HCT116 (cell line): ENCODE results near the gene PACRG.

Experiments used
- EZH2 ChIP-seq: fragments of 200-600 bp; sonication (generic); IDR thresholded peaks from 2 replicates; pipeline ENCODE4 v1.6.1; 2017; ENCODE audit warnings: antibody characterized with exemption, mixed run types
- POLR2AphosphoS5 ChIP-seq: IDR thresholded peaks from 2 replicates; pipeline ENCODE4 v1.6.1; 2011; ENCODE audit warnings: mild to moderate bottlenecking, low read depth, low read length, moderate library complexity
- RAD21 ChIP-seq: IDR thresholded peaks from 2 replicates; pipeline ENCODE4 v1.6.1; 2012; ENCODE audit warnings: low read depth, mild to moderate bottlenecking
- SP1 ChIP-seq: IDR thresholded peaks from 2 replicates; pipeline ENCODE4 v1.6.1; 2012; ENCODE audit warnings: low read depth
- TCF7L2 ChIP-seq: IDR thresholded peaks from 2 replicates; pipeline ENCODE4 v1.7.0; 2011; ENCODE audit warnings: borderline replicate concordance, inconsistent platforms; ENCODE audit not compliant: insufficient read depth, insufficient read length; ENCODE audit errors: extremely low read depth
- YY1 ChIP-seq: IDR thresholded peaks from 2 replicates; pipeline ENCODE4 v1.6.1; 2011; ENCODE audit warnings: low read length, low read depth, moderate library complexity, mild to moderate bottlenecking; ENCODE audit not compliant: insufficient replicate concordance; ENCODE audit errors: extremely low read depth
- ZNF274 ChIP-seq: fragments of 200-500 bp; sonication (Bioruptor generic); IDR thresholded peaks from 2 replicates; pipeline ENCODE4 v1.6.1; 2014; ENCODE audit warnings: mild to moderate bottlenecking, low read depth, low read length, inconsistent platforms
- TF ChIP-seq, protein P1 (sequence below): IDR thresholded peaks from 2 replicates; pipeline ENCODE4 v1.6.1; 2012
- TF ChIP-seq, protein P2 (sequence below), 3 experiments: fragments of 200-600 bp in 1 of 3; sonication (generic) in 1 of 3; IDR thresholded peaks in 2 of 3; conservative IDR thresholded peaks in 1 of 3; 2 replicates each; pipeline ENCODE4 v1.5.1; 2012 to 2017; ENCODE audit warnings: low read depth in 2 of 3, low read length in 2 of 3, antibody characterized with exemption in 1 of 3, borderline replicate concordance in 1 of 3, control low read depth in 1 of 3, mild to moderate bottlenecking in 1 of 3, mixed read lengths in 1 of 3, mixed run types in 1 of 3, moderate library complexity in 1 of 3; ENCODE audit not compliant: insufficient read depth in 1 of 3
- TF ChIP-seq, protein P3 (sequence below): IDR thresholded peaks from 2 replicates; pipeline ENCODE4 v1.6.1; 2012; ENCODE audit warnings: low read depth

DNA sequence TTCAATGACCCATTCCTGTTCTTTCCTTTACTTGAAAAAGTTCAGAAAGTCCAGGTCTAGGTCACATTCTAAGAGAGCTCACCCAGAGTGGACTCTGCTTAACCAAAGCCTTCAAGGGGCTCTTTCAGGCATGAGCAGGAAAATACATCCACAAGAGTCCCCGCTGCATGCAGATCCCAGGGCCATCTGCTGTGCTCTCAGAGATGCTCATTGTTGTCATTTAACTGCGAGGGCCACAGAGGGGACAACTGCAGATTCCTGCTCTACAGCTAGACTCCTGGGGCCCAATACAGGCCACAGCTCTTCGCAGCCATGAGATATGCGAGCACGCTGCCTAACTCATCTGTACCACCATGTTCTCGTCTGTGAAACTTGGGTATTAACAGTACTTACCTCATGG, 391.2 kb downstream of the PACRG start:
- TF ChIP-seq, protein P1, sequence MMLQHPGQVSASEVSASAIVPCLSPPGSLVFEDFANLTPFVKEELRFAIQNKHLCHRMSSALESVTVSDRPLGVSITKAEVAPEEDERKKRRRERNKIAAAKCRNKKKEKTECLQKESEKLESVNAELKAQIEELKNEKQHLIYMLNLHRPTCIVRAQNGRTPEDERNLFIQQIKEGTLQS, result no peak
- TF ChIP-seq, protein P2, sequence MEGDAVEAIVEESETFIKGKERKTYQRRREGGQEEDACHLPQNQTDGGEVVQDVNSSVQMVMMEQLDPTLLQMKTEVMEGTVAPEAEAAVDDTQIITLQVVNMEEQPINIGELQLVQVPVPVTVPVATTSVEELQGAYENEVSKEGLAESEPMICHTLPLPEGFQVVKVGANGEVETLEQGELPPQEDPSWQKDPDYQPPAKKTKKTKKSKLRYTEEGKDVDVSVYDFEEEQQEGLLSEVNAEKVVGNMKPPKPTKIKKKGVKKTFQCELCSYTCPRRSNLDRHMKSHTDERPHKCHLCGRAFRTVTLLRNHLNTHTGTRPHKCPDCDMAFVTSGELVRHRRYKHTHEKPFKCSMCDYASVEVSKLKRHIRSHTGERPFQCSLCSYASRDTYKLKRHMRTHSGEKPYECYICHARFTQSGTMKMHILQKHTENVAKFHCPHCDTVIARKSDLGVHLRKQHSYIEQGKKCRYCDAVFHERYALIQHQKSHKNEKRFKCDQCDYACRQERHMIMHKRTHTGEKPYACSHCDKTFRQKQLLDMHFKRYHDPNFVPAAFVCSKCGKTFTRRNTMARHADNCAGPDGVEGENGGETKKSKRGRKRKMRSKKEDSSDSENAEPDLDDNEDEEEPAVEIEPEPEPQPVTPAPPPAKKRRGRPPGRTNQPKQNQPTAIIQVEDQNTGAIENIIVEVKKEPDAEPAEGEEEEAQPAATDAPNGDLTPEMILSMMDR (IDR thresholded peaks at IDR 0.05 in 2 of 3, conservative IDR thresholded peaks at IDR 0.05 in 1 of 3; ENCODE audit: borderline replicate concordance in 1 of 3, insufficient read depth in 1 of 3, low read depth in 2 of 3, low read length in 2 of 3), result no peak
- no peak for TF ChIP-seq TCF7L2
- TF ChIP-seq RAD21, result no peak
- no peak for TF ChIP-seq SP1
- TF ChIP-seq, protein P3, sequence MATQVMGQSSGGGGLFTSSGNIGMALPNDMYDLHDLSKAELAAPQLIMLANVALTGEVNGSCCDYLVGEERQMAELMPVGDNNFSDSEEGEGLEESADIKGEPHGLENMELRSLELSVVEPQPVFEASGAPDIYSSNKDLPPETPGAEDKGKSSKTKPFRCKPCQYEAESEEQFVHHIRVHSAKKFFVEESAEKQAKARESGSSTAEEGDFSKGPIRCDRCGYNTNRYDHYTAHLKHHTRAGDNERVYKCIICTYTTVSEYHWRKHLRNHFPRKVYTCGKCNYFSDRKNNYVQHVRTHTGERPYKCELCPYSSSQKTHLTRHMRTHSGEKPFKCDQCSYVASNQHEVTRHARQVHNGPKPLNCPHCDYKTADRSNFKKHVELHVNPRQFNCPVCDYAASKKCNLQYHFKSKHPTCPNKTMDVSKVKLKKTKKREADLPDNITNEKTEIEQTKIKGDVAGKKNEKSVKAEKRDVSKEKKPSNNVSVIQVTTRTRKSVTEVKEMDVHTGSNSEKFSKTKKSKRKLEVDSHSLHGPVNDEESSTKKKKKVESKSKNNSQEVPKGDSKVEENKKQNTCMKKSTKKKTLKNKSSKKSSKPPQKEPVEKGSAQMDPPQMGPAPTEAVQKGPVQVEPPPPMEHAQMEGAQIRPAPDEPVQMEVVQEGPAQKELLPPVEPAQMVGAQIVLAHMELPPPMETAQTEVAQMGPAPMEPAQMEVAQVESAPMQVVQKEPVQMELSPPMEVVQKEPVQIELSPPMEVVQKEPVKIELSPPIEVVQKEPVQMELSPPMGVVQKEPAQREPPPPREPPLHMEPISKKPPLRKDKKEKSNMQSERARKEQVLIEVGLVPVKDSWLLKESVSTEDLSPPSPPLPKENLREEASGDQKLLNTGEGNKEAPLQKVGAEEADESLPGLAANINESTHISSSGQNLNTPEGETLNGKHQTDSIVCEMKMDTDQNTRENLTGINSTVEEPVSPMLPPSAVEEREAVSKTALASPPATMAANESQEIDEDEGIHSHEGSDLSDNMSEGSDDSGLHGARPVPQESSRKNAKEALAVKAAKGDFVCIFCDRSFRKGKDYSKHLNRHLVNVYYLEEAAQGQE, result no peak
- no peak for TF ChIP-seq POLR2AphosphoS5
- no peak for TF ChIP-seq EZH2
- TF ChIP-seq ZNF274, result no peak
- TF ChIP-seq YY1, result no peak
